Measurements from ENCODE around the gene OR2C1.

OR2C1 gene

GRCh38 chr16:3363793-3364192 lies 8.1 kb downstream of the OR2C1 start:
- Mint-ChIP-seq H3K27me3 (peaks cover 24% of the 10 kb centered on the region), H3K4me1 (ENCODE audit: low read depth) (peaks cover 19% of the 10 kb centered on the region), H3K9me3 (peaks cover 34% of the 10 kb centered on the region), H3K27ac (no peak overlapping the region), H3K36me3 (ENCODE audit: low read depth) (peaks cover 22% of the 10 kb centered on the region), H3K4me3 (no peak overlapping the region)
- no peak for DNase-seq

GRCh38 chr16:3364774-3365427 lies 9.2 kb downstream of the OR2C1 start:
- Mint-ChIP-seq H3K4me3 (peak overlapping the region; percentile 85), H3K9me3 (peaks cover 32% of the 10 kb centered on the region), H3K27me3 (peaks cover 20% of the 10 kb centered on the region), H3K4me1 (ENCODE audit: low read depth) (peaks cover 19% of the 10 kb centered on the region), H3K27ac (peak overlapping the region; percentile 94), H3K36me3 (ENCODE audit: low read depth) (peaks cover 22% of the 10 kb centered on the region)
- DNase-seq: peak; percentile 88

- H3K36me3 Mint-ChIP-seq (ENCODE audit: low read depth): peaks cover 34% of the 10 kb centered on the region
- DNase-seq: no peak
- no peak overlapping the region for H3K27ac Mint-ChIP-seq
- no peaks in the 10 kb centered on the region for H3K27me3 Mint-ChIP-seq
- H3K9me3 Mint-ChIP-seq: peaks cover 31% of the 10 kb centered on the region
- H3K4me3 Mint-ChIP-seq: no peak overlapping the region
- peaks cover 17% of the 10 kb centered on the region for H3K4me1 Mint-ChIP-seq (ENCODE audit: low read depth)
These were observed 13.4 kb downstream of the OR2C1 start for GRCh38 chr16:3369073-3369472.

GRCh38 chr16:3375680-3376079 lies 20.0 kb downstream of the OR2C1 start:
- no peak for DNase-seq
- H3K27me3 Mint-ChIP-seq: no peaks in the 10 kb centered on the region
- no peak overlapping the region for H3K27ac Mint-ChIP-seq
- no peak overlapping the region for H3K4me3 Mint-ChIP-seq
- H3K36me3 Mint-ChIP-seq (ENCODE audit: low read depth): peaks cover 76% of the 10 kb centered on the region
- H3K4me1 Mint-ChIP-seq (ENCODE audit: low read depth): no peaks in the 10 kb centered on the region
- H3K9me3 Mint-ChIP-seq: peaks cover 63% of the 10 kb centered on the region

GRCh38 chr16:3377917-3378316 lies 22.2 kb downstream of the OR2C1 start:
- peaks cover 78% of the 10 kb centered on the region for H3K9me3 Mint-ChIP-seq
- peaks cover 94% of the 10 kb centered on the region for H3K36me3 Mint-ChIP-seq (ENCODE audit: low read depth)
- no peak overlapping the region for H3K4me3 Mint-ChIP-seq
- H3K27me3 Mint-ChIP-seq: no peaks in the 10 kb centered on the region
- DNase-seq: no peak
- H3K4me1 Mint-ChIP-seq (ENCODE audit: low read depth): no peaks in the 10 kb centered on the region
- no peak overlapping the region for H3K27ac Mint-ChIP-seq

- Mint-ChIP-seq H3K9me3 (peaks cover 67% of the 10 kb centered on the region), H3K4me1 (ENCODE audit: low read depth) (no peaks in the 10 kb centered on the region), H3K36me3 (ENCODE audit: low read depth) (peaks cover 96% of the 10 kb centered on the region)
These were observed 27.4 kb downstream of the OR2C1 start for GRCh38 chr16:3383045-3383448.

GRCh38 chr16:3388325-3388724 lies 32.6 kb downstream of the OR2C1 start:
- Mint-ChIP-seq H3K9me3 (peaks cover 58% of the 10 kb centered on the region), H3K4me3 (no peak overlapping the region), H3K27ac (no peak overlapping the region), H3K4me1 (ENCODE audit: low read depth) (no peaks in the 10 kb centered on the region), H3K36me3 (ENCODE audit: low read depth) (peaks cover 96% of the 10 kb centered on the region), H3K27me3 (no peaks in the 10 kb centered on the region)
- DNase-seq: no peak

More at GRCh38 chr16:3383045-3383448, 27.4 kb downstream of the OR2C1 start:
- Mint-ChIP-seq H3K27ac (no peak overlapping the region), H3K27me3 (no peaks in the 10 kb centered on the region), H3K4me3 (no peak overlapping the region)
- DNase-seq: no peak

GRCh38 chr16:3389663-3390338 lies 34.1 kb downstream of the OR2C1 start:
- H3K4me1 Mint-ChIP-seq (ENCODE audit: low read depth): peaks cover 9% of the 10 kb centered on the region
- no peak overlapping the region for H3K4me3 Mint-ChIP-seq
- peaks cover 57% of the 10 kb centered on the region for H3K9me3 Mint-ChIP-seq
- H3K27me3 Mint-ChIP-seq: no peaks in the 10 kb centered on the region
- DNase-seq: no peak
- H3K36me3 Mint-ChIP-seq (ENCODE audit: low read depth): peaks cover 96% of the 10 kb centered on the region
- no peak overlapping the region for H3K27ac Mint-ChIP-seq

- no peak for DNase-seq
These were observed 44.7 kb downstream of the OR2C1 start for GRCh38 chr16:3400446-3400778.

GRCh38 chr16:3400779-3401688 lies 45.3 kb downstream of the OR2C1 start, which contains the start of the genes ZNF174 and ZSCAN32:
ZNF174 (plus strand) TSS chr16:3401215; CDS start chr16:3402005, 790 bp downstream.
ZSCAN32 (minus strand) TSS chr16:3401004; CDS start chr16:3397557, 3,447 bp downstream.
- Mint-ChIP-seq H3K27ac (peak within 1 kb of the TSS; percentile 88), H3K27me3 (no peaks in the 10 kb centered on the region), H3K4me1 (ENCODE audit: low read depth) (peaks cover 59% of the 10 kb centered on the region), H3K9me3 (peaks cover 41% of the 10 kb centered on the region), H3K36me3 (ENCODE audit: low read depth) (peaks cover 81% of the 10 kb centered on the region), H3K4me3 (peak within 1 kb of the TSS; percentile 95)
- peak; percentile 98 for DNase-seq

More at GRCh38 chr16:3400446-3400778, 44.7 kb downstream of the OR2C1 start:
- H3K36me3 Mint-ChIP-seq (ENCODE audit: low read depth): peaks cover 81% of the 10 kb centered on the region
- H3K4me1 Mint-ChIP-seq (ENCODE audit: low read depth): peaks cover 62% of the 10 kb centered on the region
- no peaks in the 10 kb centered on the region for H3K27me3 Mint-ChIP-seq
- peak overlapping the region; percentile 95 for H3K4me3 Mint-ChIP-seq
- H3K27ac Mint-ChIP-seq: peak overlapping the region; percentile 88
- peaks cover 41% of the 10 kb centered on the region for H3K9me3 Mint-ChIP-seq

- H3K27me3 Mint-ChIP-seq: no peaks in the 10 kb centered on the region
- peaks cover 43% of the 10 kb centered on the region for H3K9me3 Mint-ChIP-seq
- no peak for DNase-seq
- H3K4me3 Mint-ChIP-seq: peak overlapping the region; percentile 95
- peak overlapping the region; percentile 83 for H3K27ac Mint-ChIP-seq
- H3K4me1 Mint-ChIP-seq (ENCODE audit: low read depth): peaks cover 53% of the 10 kb centered on the region
- peaks cover 81% of the 10 kb centered on the region for H3K36me3 Mint-ChIP-seq (ENCODE audit: low read depth)
These were observed 46.2 kb downstream of the OR2C1 start for GRCh38 chr16:3401719-3402397.

Data from activated T-cell treated with anti-CD3 and anti-CD28 coated beads, Interleukin-2, amount 50 U/mL, for 24 hours (primary cell).